Body of pancreas (tissue), 4 donors: Measurements from ENCODE around the gene TEX35. TPM values are rescaled to one million over a fixed set of nuclear protein-coding genes. Genes with fewer than 3 reads are reported as not detected.

Source experiments
- ATAC-seq: fragments of 150-250 bp; one replicate; pipeline ENCODE4 v1.9.1; 2016
- DNase-seq, 4 donors: peaks; one replicate each; pipeline ENCODE4 v3.0.0-alpha.2; 2019
- H3K27ac ChIP-seq, 4 donors: fragments of 200-600 bp; sonication (generic); 1 replicate in 3 of 4; 2 replicates in 1 of 4; pipeline versions ENCODE4 v1.5.1 to v1.6.1; 2016 to 2019; ENCODE audit warnings: mild to moderate bottlenecking in 1 of 4, mixed read lengths in 1 of 4, moderate library complexity in 1 of 4
- H3K27me3 ChIP-seq, 2 donors: fragments of 200-600 bp; sonication (generic); one replicate each; pipeline ENCODE4 v1.6.0; 2016; ENCODE audit warnings: mild to moderate bottlenecking in 1 of 2
- H3K36me3 ChIP-seq, 2 donors: fragments of 200-600 bp; sonication (generic); replicated peaks in 1 of 2; 2 replicates each; pipeline ENCODE4 v1.5.1; 2016; ENCODE audit warnings: low read depth in 2 of 2; ENCODE audit not compliant: insufficient read depth in 1 of 2
- H3K4me1 ChIP-seq: fragments of 200-600 bp; sonication (generic); one replicate; pipeline ENCODE4 v1.6.0; 2016
- H3K4me3 ChIP-seq, 2 donors: fragments of 200-600 bp; sonication (generic); 1 replicate in 1 of 2; 2 replicates in 1 of 2; pipeline ENCODE4 v1.5.1; 2016 to 2019
- H3K9me3 ChIP-seq, 3 donors: fragments of 200-600 bp; sonication (generic); 1 replicate in 2 of 3; 2 replicates in 1 of 3; pipeline ENCODE4 v1.5.1; 2016
- CTCF ChIP-seq, 7 experiments: fragments of 450-650 bp in 4 of 7; fragments of 200-600 bp in 3 of 7; sonication (generic) in 3 of 7; IDR thresholded peaks; one replicate each; pipeline ENCODE4 v1.5.1; 2016 to 2019; ENCODE audit warnings: antibody characterized with exemption in 7 of 7
- POLR2A ChIP-seq, 3 donors: fragments of 450-650 bp; IDR thresholded peaks; one replicate each; pipeline ENCODE4 v1.6.1; 2016; ENCODE audit warnings: antibody characterized with exemption in 3 of 3, mild to moderate bottlenecking in 2 of 3
- WGBS, 2 donors: methylation state at CpG; one replicate each; pipeline ENCODE4 v1.1.5; 2017; 5-methylcytosine and 5-hydroxymethylcytosine counted together
- intact Hi-C: fragments of 100-400 bp; cut with DNase I; formaldehyde crosslinking; loops from one replicate; pipeline ENCODE4 v1.15.1; 2023
- total RNA-seq, 2 donors: library from RNA; depleted of rRNA; stranded (reverse); fragments of >200 nt; gene quantifications; one replicate each; pipeline ENCODE4 v1.1.0, GENCODE V29; 2016

Gene TEX35
- total RNA-seq, 2 donors from 2014 or later, result not detected

DNA sequence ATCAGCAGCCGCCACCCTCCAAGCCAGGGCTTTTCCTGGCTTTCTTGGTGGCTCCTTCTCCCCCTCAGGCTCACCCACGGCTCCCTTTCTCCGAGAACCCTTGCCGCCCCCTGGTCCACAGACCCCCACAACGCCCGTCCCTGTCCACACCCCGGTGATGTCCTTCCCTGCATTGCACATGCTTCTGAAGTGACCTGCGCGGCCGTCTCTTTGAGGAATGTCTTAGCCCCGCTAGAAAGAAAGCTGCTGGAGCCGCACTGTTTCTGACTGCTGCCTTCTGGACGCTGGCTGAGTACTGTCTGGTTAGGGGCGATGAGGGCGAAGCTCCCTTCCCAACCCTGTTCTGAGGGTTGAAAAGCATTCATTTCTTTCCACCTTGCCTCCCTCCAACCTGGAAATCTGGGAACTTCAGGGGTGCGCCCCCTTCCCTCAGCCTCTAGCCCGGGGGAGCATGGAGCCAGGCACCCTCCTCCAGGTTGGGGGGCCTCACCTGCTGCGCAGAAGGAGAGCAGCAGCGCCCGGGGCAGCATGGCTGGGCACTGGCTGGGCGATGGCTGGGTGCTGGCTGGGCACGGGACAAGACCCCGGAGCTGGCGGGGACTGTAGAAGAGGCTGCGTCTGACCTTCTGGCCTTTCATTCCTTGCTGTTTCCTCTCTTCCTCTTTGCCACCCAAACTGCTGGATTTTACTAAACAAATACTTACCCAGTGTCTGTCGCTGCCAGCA lies 16.3 kb upstream of the TEX35 start, which contains the start of gene CLEC20A:
TSS of gene CLEC20A (minus strand) at position 555 of the 726 bp plus-strand sequence. CDS start at position 530, 25 bp downstream.
- intact Hi-C loops, result no loop called here
- 86 to 95% methylated on average over 22 to 25 of the region's 26 CpGs for WGBS, 2 donors
- no peak within 1 kb of the TSS for H3K27ac ChIP-seq
- DNase-seq (no peak), ATAC-seq (no peak)
- no peak within 1 kb of the TSS for H3K4me3 ChIP-seq
- H3K36me3 ChIP-seq, result no peaks in the 10 kb centered on the region
- no peaks in the 10 kb centered on the region for H3K4me1 ChIP-seq
- H3K9me3 ChIP-seq, result no peaks in the 10 kb centered on the region
- H3K27me3 ChIP-seq, result no peaks in the 10 kb centered on the region
- TF ChIP-seq POLR2A (IDR thresholded peaks at IDR 0.05) (no peak), CTCF (IDR thresholded peaks at IDR 0.05) (no peak)

- H3K9me3 ChIP-seq, result no peaks in the 10 kb centered on the region
- H3K4me1 ChIP-seq, result no peaks in the 10 kb centered on the region
- TF ChIP-seq CTCF (IDR thresholded peaks at IDR 0.05), result no peak
- TF ChIP-seq POLR2A (IDR thresholded peaks at IDR 0.05), result no peak
- no peak overlapping the region for H3K4me3 ChIP-seq
- DNase-seq (no peak), ATAC-seq (no peak)
- 77 to 84% methylated on average over 7 of the region's 7 CpGs for WGBS, 2 donors
- intact Hi-C loops, result no loop called here
- no peaks in the 10 kb centered on the region for H3K27me3 ChIP-seq
- no peak overlapping the region for H3K27ac ChIP-seq
- no peaks in the 10 kb centered on the region for H3K36me3 ChIP-seq
Observed at GRCh38 chr1:178497903-178498478, 14.9 kb upstream of the TEX35 start.

DNA sequence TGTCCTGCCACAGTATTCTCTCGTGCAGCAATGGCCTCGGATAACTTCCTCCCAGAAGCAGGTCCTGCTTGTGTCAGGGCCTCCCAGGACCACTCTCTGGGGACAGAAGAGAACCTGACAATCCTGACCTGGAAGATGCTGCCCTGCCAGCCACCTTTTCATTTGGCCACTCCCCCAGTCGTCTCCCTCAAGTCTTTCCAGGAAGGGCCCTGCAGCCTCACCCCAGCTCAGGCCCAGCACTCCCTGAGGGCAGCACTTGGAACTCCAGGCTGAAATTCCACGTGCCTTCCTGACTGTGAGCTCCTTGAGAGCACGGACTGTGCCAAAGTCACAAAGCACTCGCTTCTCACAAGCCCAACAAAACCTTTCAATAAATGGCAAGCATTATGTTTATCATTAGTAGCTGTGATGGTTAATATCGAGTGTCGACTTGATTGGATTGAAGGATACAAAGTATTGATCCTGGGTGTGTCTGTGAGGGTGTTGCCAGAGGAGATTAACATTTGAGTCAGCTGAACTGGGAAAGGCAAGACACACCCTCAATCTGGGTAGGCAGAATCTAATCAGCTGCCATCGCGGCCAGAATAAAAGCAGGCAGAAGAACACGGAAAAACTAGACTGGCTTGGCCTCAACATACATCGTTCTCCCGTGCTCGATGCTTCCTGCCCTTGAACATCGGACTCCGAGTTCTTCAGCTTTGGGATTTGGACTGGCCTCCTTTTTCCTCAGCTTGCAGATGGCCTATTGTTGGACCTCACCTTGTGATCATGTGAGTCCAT lies 13.8 kb upstream of the TEX35 start:
- ATAC-seq (no peak), DNase-seq (no peak)
- Histone ChIP-seq H3K9me3 (no peaks in the 10 kb centered on the region), H3K36me3 (no peaks in the 10 kb centered on the region), H3K4me3 (no peak overlapping the region), H3K27me3 (no peaks in the 10 kb centered on the region), H3K27ac (no peak overlapping the region), H3K4me1 (no peaks in the 10 kb centered on the region)
- WGBS, 2 donors, result 74 to 79% methylated on average over 16 of the region's 16 CpGs
- TF ChIP-seq CTCF (IDR thresholded peaks at IDR 0.05), result no peak
- no peak for TF ChIP-seq POLR2A (IDR thresholded peaks at IDR 0.05)
- intact Hi-C loops, result no loop called here

GRCh38 chr1:178500091-178500770 lies 12.7 kb upstream of the TEX35 start:
- no peaks in the 10 kb centered on the region for H3K36me3 ChIP-seq
- TF ChIP-seq CTCF (IDR thresholded peaks at IDR 0.05) (peak in 1 of 7 experiments; percentile 4), POLR2A (IDR thresholded peaks at IDR 0.05) (no peak)
- no peak overlapping the region for H3K27ac ChIP-seq

More at GRCh38 chr1:178500091-178500770, 12.7 kb upstream of the TEX35 start:
- ATAC-seq (no peak), DNase-seq (no peak)
- no peaks in the 10 kb centered on the region for H3K27me3 ChIP-seq
- no peaks in the 10 kb centered on the region for H3K9me3 ChIP-seq
- 76% methylated on average over 11 of the region's 11 CpGs for WGBS, 2 donors
- H3K4me3 ChIP-seq, result no peak overlapping the region
- intact Hi-C loops, result no loop called here
- H3K4me1 ChIP-seq, result no peaks in the 10 kb centered on the region
